A549 (cell line): ENCODE measurements around the gene SLC35E4. TPM values are rescaled to one million over a fixed set of nuclear protein-coding genes. Genes with fewer than 3 reads are reported as not detected.
"Not testable (repeated sequence)": the region's sequence is repeated elsewhere in the genome, so short reads cannot be mapped to it uniquely, and the experiment has no call there.

Experiments used
- ATAC-seq, 2 experiments: fragments of 200-7000 bp in 1 of 2; fragments of >200 bp in 1 of 2; cut with Nextera tagmentation in 1 of 2; cut with Tn5 transposase in 1 of 2; 3 replicates each; pipeline versions ENCODE4 v1.8.0 to v1.9.1; 2018 to 2020; ENCODE audit warnings: mild to moderate bottlenecking in 1 of 2, moderate library complexity in 1 of 2
- CTCF ChIA-PET: fragments of 300-600 bp; sonication (Branson Sonifier 250); formaldehyde crosslinking; extraction: SDS; loops from one replicate; lab custom pipeline; 2021; ENCODE audit warnings: antibody characterized with exemption, inconsistent platforms; lab: Yijun Ruan, JAX
- POLR2A ChIA-PET: fragments of 350-600 bp; formaldehyde crosslinking; extraction: SDS; loops from one replicate; lab custom pipeline; 2021; ENCODE audit warnings: antibody characterized with exemption, inconsistent platforms; lab: Yijun Ruan, JAX
- DNase-seq, 2 experiments: peaks; one replicate each; pipeline versions ENCODE4 v3.0.0 to v3.0.0-alpha.2; 2011 to 2016; ENCODE audit warnings: low read depth in 1 of 2, low spot score in 1 of 2
- FAIRE-seq: peaks from 2 replicates; lab custom pipeline; 2011; peaks lifted over from hg19 to GRCh38; lab: Jason Lieb, UNC
- H3K27ac ChIP-seq, 2 experiments: fragments of >200 bp; sonication (Bioruptor Twin); formaldehyde crosslinking; 3 replicates each; pipeline ENCODE4 v1.5.1; 2016 to 2017
- H3K4me1 ChIP-seq: fragments of >200 bp; sonication (Bioruptor Twin); formaldehyde crosslinking; 3 replicates; pipeline ENCODE4 v1.6.1; 2016
- H3K4me2 ChIP-seq: fragments of >200 bp; sonication (Bioruptor Twin); formaldehyde crosslinking; 3 replicates; pipeline ENCODE4 v1.6.1; 2016
- H3K4me3 ChIP-seq: fragments of >200 bp; sonication (Bioruptor Twin); formaldehyde crosslinking; 3 replicates; pipeline ENCODE4 v1.5.1; 2016
- H3K9me3 ChIP-seq: fragments of >200 bp; sonication (Bioruptor Twin); formaldehyde crosslinking; 3 replicates; pipeline ENCODE4 v1.6.1; 2016
- BCL3 ChIP-seq: fragments of >200 bp; sonication (Bioruptor Twin); formaldehyde crosslinking; IDR thresholded peaks from 3 replicates; pipeline ENCODE4 v1.6.1; 2016
- CHD2 ChIP-seq: fragments of 150-350 bp; IDR thresholded peaks from 2 replicates; pipeline ENCODE4 v1.6.1; 2014; ENCODE audit warnings: low read length; ENCODE audit not compliant: partially characterized antibody
- CHD4 ChIP-seq: fragments of 200-600 bp; sonication (generic); IDR thresholded peaks from 2 replicates; pipeline ENCODE4 v1.6.1; 2016; ENCODE audit warnings: antibody characterized with exemption, mild to moderate bottlenecking, borderline replicate concordance
- EHMT2 ChIP-seq: fragments of 200-600 bp; sonication (generic); IDR thresholded peaks from 2 replicates; pipeline ENCODE4 v1.6.1; 2016; ENCODE audit warnings: antibody characterized with exemption, low read depth, mild to moderate bottlenecking, moderate library complexity
- ELK1 ChIP-seq: fragments of 150-350 bp; IDR thresholded peaks from 2 replicates; pipeline ENCODE4 v1.6.1; 2014; ENCODE audit warnings: low read depth, mild to moderate bottlenecking, low read length
- FOSB ChIP-seq: fragments of 250-450 bp; sonication (Bioruptor Pico); IDR thresholded peaks from 2 replicates; pipeline ENCODE4 v1.5.0; 2020; ENCODE audit warnings: mild to moderate bottlenecking, moderate library complexity
- GATA3 ChIP-seq: IDR thresholded peaks from 2 replicates; pipeline ENCODE4 v1.6.1; 2012; ENCODE audit warnings: borderline replicate concordance
- HES2 ChIP-seq: fragments of >200 bp; sonication (Bioruptor Twin); formaldehyde crosslinking; IDR thresholded peaks from 2 replicates; pipeline ENCODE4 v1.6.1; 2016
- HEYL ChIP-seq: fragments of 250-450 bp; sonication (Bioruptor Pico); IDR thresholded peaks from 2 replicates; pipeline ENCODE4 v1.8.0; 2021; ENCODE audit warnings: mild to moderate bottlenecking, moderate library complexity
- HOXB5 ChIP-seq: fragments of 250-450 bp; sonication (Bioruptor Pico); IDR thresholded peaks from 2 replicates; pipeline ENCODE4 v1.5.0; 2020; ENCODE audit warnings: mild to moderate bottlenecking, moderate library complexity
- JUNB ChIP-seq: fragments of >200 bp; sonication (Bioruptor Twin); formaldehyde crosslinking; IDR thresholded peaks from 2 replicates; pipeline ENCODE4 v1.6.1; 2016
- KDM1A ChIP-seq: fragments of 200-600 bp; sonication (generic); IDR thresholded peaks from 2 replicates; pipeline ENCODE4 v1.6.1; 2016; ENCODE audit warnings: low read depth, mild to moderate bottlenecking
- MAX ChIP-seq: IDR thresholded peaks from 2 replicates; pipeline ENCODE4 v1.6.1; 2012
- NFE2L2 ChIP-seq: fragments of 150-350 bp; conservative IDR thresholded peaks from 2 replicates; pipeline ENCODE4 v1.6.1; 2014; ENCODE audit warnings: low read length
- PHF8 ChIP-seq: fragments of 200-600 bp; sonication (generic); IDR thresholded peaks from 2 replicates; pipeline ENCODE4 v1.6.1; 2016; ENCODE audit warnings: low read depth, mild to moderate bottlenecking, antibody characterized with exemption, moderate library complexity, borderline replicate concordance
- RAD21 ChIP-seq, 2 experiments: fragments of >200 bp in 1 of 2; sonication (Bioruptor Twin) in 1 of 2; formaldehyde crosslinking in 1 of 2; IDR thresholded peaks in 1 of 2; conservative IDR thresholded peaks in 1 of 2; 2 replicates in 1 of 2; 3 replicates in 1 of 2; pipeline ENCODE4 v1.6.1; 2012 to 2018; ENCODE audit warnings: inconsistent platforms in 1 of 2
- RFX5 ChIP-seq: fragments of 450-650 bp; IDR thresholded peaks from 2 replicates; pipeline ENCODE4 v1.7.1; 2014; ENCODE audit warnings: antibody characterized with exemption, mild to moderate bottlenecking, moderate library complexity
- SMC3 ChIP-seq: fragments of >200 bp; sonication (Bioruptor Twin); formaldehyde crosslinking; IDR thresholded peaks from 3 replicates; pipeline ENCODE4 v1.6.1; 2018; ENCODE audit warnings: inconsistent platforms
- SREBF2 ChIP-seq: fragments of 450-650 bp; IDR thresholded peaks from 2 replicates; pipeline ENCODE4 v1.6.1; 2014; ENCODE audit warnings: mild to moderate bottlenecking, moderate library complexity
- TP53 ChIP-seq: fragments of 250-450 bp; sonication (Bioruptor Pico); IDR thresholded peaks from 2 replicates; pipeline ENCODE4 v1.5.0; 2021; ENCODE audit warnings: mild to moderate bottlenecking, moderate library complexity
- USF2 ChIP-seq: fragments of 450-650 bp; IDR thresholded peaks from 2 replicates; pipeline ENCODE4 v1.6.1; 2014; ENCODE audit warnings: antibody characterized with exemption
- ZFP36 ChIP-seq: fragments of 450-650 bp; IDR thresholded peaks from 2 replicates; pipeline ENCODE4 v1.6.1; 2014; ENCODE audit warnings: borderline replicate concordance; ENCODE audit not compliant: partially characterized antibody
- ZNF302 ChIP-seq: fragments of 250-450 bp; sonication (Bioruptor Pico); IDR thresholded peaks from 2 replicates; pipeline ENCODE4 v1.9.0; 2021; ENCODE audit warnings: inconsistent platforms, mild to moderate bottlenecking, moderate library complexity
- WGBS: methylation state at CpG from one replicate; pipeline ENCODE4 v1.1.6; 2017; ENCODE audit errors: missing lambda C conversion rate; 5-methylcytosine and 5-hydroxymethylcytosine counted together
- polyA plus RNA-seq, 4 experiments: library from polyadenylated mRNA; depleted of rRNA in 3 of 4; stranded (reverse); fragments of >200 nt; fragmentation: RNase III in 1 of 4; extraction: RNeasy Plus Mini Kit Qiagen cat#74134 plus additional on column Dnase treatment in 1 of 4; gene quantifications; 2 replicates in 3 of 4; 3 replicates in 1 of 4; pipeline ENCODE4 v1.2.3, GENCODE V29; 2011 to 2017

The SLC35E4 gene
- polyA plus RNA-seq, 2 of the 4 experiments (the other 2 are of a cell fraction): 2.0 to 3.3 TPM

GRCh38 chr22:30617819-30618218 is 17.8 kb upstream of the SLC35E4 start:
- no peak overlapping the region for H3K27ac ChIP-seq
- TF ChIP-seq HEYL (CRISPR knock-in tag) (no peak), HES2 (no peak), KDM1A (no peak), ZNF302 (no peak), TP53 (no peak), BCL3 (no peak), SMC3 (no peak), NFE2L2 (no peak), RAD21 (conservative IDR thresholded peaks at IDR 0.05 in 1 of 2, IDR thresholded peaks at IDR 0.05 in 1 of 2) (no peak), CHD4 (no peak), ELK1 (no peak), JUNB (no peak), HOXB5 (no peak), GATA3 (no peak), ZFP36 (no peak), SREBF2 (no peak), MAX (no peak), FOSB (CRISPR knock-in tag) (no peak), RFX5 (no peak)
- 79% methylated on average over 6 of the region's 6 CpGs for WGBS
- no peak overlapping the region for H3K4me3 ChIP-seq
- ChIA-PET POLR2A (no interaction called here), CTCF (interaction anchor here (2.1 to 2.3 kb wide), 2 partner anchors 9 to 138 kb away, joined by 5 to 7 read pairs; no protein-coding TSS in a partner anchor)
- H3K4me1 ChIP-seq: no peaks in the 10 kb centered on the region
- no peaks in the 10 kb centered on the region for H3K9me3 ChIP-seq
- no peak overlapping the region for H3K4me2 ChIP-seq
- no peak for ATAC-seq
- DNase-seq: no peak
- no peak for FAIRE-seq

GRCh38 chr22:30619909-30620308 is 15.7 kb upstream of the SLC35E4 start:
- not testable (repeated sequence) for ATAC-seq, H3K9me3 ChIP-seq, DNase-seq, H3K4me3 ChIP-seq, FAIRE-seq, H3K27ac ChIP-seq, H3K4me2 ChIP-seq, H3K4me1 ChIP-seq
- ChIA-PET POLR2A (interaction anchor here (0.5 kb wide), 1 partner anchor 168 kb away, joined by 3 read pairs; no protein-coding TSS in a partner anchor), CTCF (interaction anchor here (0.9 to 1.6 kb wide), 3 partner anchors 14 to 300 kb away, joined by 3 to 4 read pairs (median 4); no protein-coding TSS in a partner anchor)
- WGBS: 94% methylated on average over 6 of the region's 6 CpGs

GRCh38 chr22:30626413-30626812 is 9.2 kb upstream of the SLC35E4 start:
- H3K27ac ChIP-seq: no peak overlapping the region
- no peak overlapping the region for H3K4me3 ChIP-seq
- H3K9me3 ChIP-seq: no peaks in the 10 kb centered on the region
- DNase-seq (no peak), FAIRE-seq (no peak), ATAC-seq (no peak)
- CTCF ChIA-PET: interaction anchor here (0.9 to 2.5 kb wide), 3 partner anchors 8 to 129 kb away, joined by 3 to 18 read pairs (median 4); no protein-coding TSS in a partner anchor
- no peaks in the 10 kb centered on the region for H3K4me1 ChIP-seq
- POLR2A ChIA-PET: no interaction called here
- H3K4me2 ChIP-seq: no peak overlapping the region
- WGBS: 73% methylated on average over 4 of the region's 5 CpGs
- TF ChIP-seq ELK1 (no peak), PHF8 (no peak), USF2 (no peak), EHMT2 (no peak), CHD2 (no peak)
